Neuron (in vitro differentiated cells): Measurements from ENCODE around the gene TUBB4A.
A peak's percentile ranks its signal among the peaks of the same experiment; 100 is the strongest.
"Not testable (repeated sequence)": the region's sequence is repeated elsewhere in the genome, so short reads cannot be mapped to it uniquely, and the experiment has no call there.

Experiments
- H2AFZ ChIP-seq: one replicate; pipeline ENCODE4 v1.6.1; 2013; ENCODE audit warnings: low read depth, mild to moderate bottlenecking, inconsistent platforms, low read length, moderate library complexity
- H3K27me3 ChIP-seq: one replicate; pipeline ENCODE4 v1.6.1; 2013; ENCODE audit warnings: low read length; ENCODE audit not compliant: insufficient read depth
- H3K36me3 ChIP-seq: one replicate; pipeline ENCODE4 v1.6.1; 2013; ENCODE audit warnings: low read length; ENCODE audit not compliant: insufficient read depth
- H3K4me1 ChIP-seq: one replicate; pipeline ENCODE4 v1.6.1; 2013; ENCODE audit warnings: low read length; ENCODE audit not compliant: insufficient read depth
- H3K4me3 ChIP-seq: 2 replicates; pipeline ENCODE4 v1.5.1; 2013; ENCODE audit warnings: mild to moderate bottlenecking, low read length, moderate library complexity
- H3K9me3 ChIP-seq: one replicate; pipeline ENCODE4 v1.6.1; 2013; ENCODE audit warnings: low read length

Gene TUBB4A

DNA sequence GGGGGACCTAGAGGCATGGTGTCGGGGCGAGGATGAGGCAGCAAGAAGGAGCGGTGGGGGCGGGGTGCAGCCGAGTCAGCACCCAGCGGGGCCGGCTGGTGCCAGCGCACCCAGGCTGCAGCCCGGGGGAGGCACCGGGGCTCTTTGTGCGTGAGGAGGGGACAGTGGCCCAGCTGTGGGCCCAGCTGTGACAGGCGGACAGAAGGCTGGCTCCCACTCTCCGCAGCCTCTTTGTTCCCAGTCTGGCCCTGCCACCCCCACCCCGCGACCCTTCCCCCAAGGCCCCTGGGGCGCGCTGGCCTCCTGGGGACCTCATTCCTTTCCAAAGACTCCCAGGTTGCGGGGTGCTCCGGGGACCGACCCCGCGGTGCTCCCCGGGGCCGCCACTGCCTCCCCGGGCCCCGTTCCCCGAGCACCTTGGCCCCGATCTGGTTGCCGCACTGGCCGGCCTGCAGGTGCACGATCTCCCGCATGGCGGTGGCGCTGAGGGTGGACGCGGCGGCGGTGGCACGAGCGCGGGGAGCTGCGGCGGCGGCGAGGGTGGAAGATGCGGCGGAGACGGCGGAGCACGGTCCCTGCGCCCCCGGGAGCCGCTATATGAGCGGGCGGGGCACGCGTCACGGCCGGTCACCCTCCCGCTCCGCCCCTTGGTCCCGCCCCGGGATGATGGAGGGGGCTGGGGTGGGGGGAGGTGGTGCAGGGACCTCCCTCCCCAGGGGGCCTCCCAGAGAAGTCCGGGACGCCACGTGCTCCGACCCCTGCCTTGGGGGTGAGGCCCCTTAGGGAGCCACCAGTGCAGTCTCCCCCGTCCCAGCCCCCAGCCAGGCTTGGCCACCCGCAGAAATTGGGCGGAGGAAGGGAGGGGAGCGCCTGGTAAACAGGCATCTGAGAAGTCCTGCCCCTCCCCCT lies at the start of gene TUBB4A:
TSS of gene TUBB4A (minus strand) at position 570 of the 909 bp plus-strand sequence. CDS start at position 473, 97 bp downstream.
- peaks cover 7% of the 10 kb centered on the region for H3K4me1 ChIP-seq
- no peaks in the 10 kb centered on the region for H3K36me3 ChIP-seq
- H2AFZ ChIP-seq: no peak within 1 kb of the TSS
- no peaks in the 10 kb centered on the region for H3K9me3 ChIP-seq
- H3K4me3 ChIP-seq: peak within 1 kb of the TSS; percentile 38
- peaks cover 44% of the 10 kb centered on the region for H3K27me3 ChIP-seq

DNA sequence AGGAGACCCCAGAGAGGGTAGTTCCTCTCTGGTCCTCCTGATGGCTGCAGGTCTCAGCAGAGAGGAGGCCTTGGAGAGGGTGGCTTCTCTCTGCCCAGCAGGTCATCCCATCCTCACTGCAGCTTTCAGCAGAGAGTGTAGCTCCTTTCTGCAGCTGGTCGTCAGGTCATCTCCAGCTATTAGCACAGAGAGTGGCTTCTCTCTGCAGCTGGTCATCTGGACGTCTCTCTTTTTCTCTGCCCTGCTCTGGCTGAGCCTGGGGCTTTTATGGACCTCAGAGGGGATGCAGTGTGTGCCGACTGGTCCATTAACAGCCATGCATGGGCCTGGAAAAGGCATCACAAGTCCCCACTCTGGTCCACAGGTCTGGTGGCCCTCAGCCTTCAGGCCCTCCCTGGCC lies 49.0 kb upstream of the TUBB4A start:
- Histone ChIP-seq H3K4me3 (no peak overlapping the region), H3K27me3 (peaks cover 9% of the 10 kb centered on the region), H3K9me3 (no peaks in the 10 kb centered on the region), H2AFZ (no peak overlapping the region), H3K4me1 (no peaks in the 10 kb centered on the region), H3K36me3 (no peaks in the 10 kb centered on the region)

DNA sequence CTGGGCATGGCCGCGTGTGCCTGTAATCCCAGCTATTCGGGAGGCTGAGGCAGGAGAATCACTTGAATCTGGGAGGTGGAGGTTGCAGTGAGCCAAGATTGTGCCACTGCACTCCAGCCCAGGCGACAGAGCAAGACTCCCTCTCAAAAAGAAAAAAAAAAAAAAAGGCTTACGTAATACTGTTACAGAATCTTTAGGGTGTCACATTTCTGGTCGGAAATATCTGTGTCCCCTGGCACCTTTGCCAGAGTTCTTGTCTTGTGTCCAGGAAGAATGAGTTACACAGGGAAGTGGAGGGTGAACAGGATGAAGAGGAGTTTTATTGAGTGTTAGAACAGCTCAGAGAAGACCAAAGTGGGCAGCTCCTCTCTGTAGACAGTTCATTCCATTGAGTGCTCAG lies 48.6 kb upstream of the TUBB4A start:
- H2AFZ ChIP-seq, H3K4me3 ChIP-seq, H3K36me3 ChIP-seq, H3K4me1 ChIP-seq, H3K9me3 ChIP-seq, H3K27me3 ChIP-seq: not testable (repeated sequence)

DNA sequence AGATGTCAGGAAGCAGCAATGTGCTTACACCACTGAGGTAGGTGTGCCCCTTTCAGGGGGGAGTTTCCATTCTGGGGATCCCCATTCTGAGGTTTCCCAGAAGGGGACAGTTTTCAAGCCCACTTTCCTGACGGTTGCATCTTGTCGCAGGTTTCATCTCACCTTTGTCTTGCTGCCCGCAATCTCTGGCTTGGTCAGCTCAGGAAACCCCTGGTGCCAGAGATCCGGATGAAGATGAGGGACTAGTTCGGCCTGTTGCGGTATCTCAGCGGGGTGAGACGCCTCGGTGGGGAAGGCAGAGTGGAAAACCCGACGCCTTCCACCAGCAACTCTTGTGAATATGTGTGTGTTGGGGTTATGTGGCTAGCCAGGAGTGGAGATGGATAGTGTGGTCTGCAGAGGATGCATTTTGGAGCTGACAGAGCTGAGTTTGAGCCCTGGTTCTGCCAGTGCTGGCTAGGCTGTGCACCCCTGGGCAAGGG lies 41.8 kb upstream of the TUBB4A start:
- H3K4me3 ChIP-seq: no peak overlapping the region
- H3K36me3 ChIP-seq: no peaks in the 10 kb centered on the region
- no peaks in the 10 kb centered on the region for H3K4me1 ChIP-seq
- H3K9me3 ChIP-seq: peaks cover 1% of the 10 kb centered on the region
- no peak overlapping the region for H2AFZ ChIP-seq
- H3K27me3 ChIP-seq: no peaks in the 10 kb centered on the region

DNA sequence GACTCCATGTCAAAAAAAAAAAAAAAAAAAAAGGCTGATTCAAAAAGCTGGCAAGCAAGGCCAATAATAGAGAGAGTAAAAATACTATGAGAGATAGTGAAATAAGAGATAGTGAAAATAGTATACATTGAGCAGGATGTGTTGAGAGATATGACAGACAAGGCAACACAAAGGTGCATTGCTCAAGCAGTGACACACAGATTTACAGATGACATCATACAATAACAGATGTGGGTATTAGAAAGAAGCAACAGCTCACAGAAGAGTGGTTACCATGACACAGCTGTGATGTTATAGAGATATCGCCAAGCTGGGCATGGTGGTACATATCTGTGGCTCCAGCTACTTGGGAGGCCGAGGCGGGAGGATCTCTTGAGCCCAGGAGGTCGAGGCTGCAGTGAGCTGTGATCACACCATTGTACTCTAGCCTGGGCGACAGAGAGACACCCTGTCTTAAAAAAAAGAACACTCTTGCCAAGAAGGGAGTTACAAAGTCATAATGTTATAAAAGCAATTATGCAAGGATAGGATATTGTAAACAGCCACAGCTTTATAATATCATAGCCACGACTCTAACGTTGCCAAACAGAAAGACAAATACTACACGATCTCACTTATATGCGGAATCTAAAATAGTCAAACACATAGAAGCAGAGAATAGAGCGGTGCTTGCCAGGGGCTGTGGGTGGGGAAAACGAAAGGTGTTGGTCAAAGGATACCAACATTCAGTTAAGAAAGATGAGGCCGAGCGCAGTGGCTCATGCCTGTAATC lies 39.0 kb upstream of the TUBB4A start:
- Histone ChIP-seq H2AFZ (no peak overlapping the region), H3K4me1 (no peaks in the 10 kb centered on the region), H3K9me3 (peaks cover 3% of the 10 kb centered on the region), H3K4me3 (no peak overlapping the region), H3K27me3 (no peaks in the 10 kb centered on the region), H3K36me3 (no peaks in the 10 kb centered on the region)

DNA sequence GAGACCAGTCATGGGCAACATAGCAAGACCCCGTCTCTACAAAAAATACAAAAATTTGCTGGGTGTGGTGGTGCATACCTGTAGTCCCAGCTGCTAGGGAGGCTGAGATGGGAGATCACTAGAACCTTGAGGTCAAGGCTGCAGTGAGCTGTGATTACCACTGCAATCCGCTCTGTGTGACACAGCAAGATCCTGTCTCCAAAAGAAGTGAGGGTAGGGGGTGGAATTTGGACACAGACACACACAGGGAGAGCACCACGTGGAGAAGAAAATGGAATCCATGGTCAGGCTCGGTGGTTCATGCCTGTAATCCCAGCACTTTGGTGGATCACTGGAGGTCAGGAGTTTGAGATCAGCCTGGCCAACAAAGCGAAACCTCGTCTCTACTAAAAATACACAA lies 37.4 kb upstream of the TUBB4A start:
- Histone ChIP-seq H3K27me3 (no peaks in the 10 kb centered on the region), H3K36me3 (no peaks in the 10 kb centered on the region), H2AFZ (no peak overlapping the region), H3K9me3 (peaks cover 3% of the 10 kb centered on the region), H3K4me1 (no peaks in the 10 kb centered on the region), H3K4me3 (no peak overlapping the region)

DNA sequence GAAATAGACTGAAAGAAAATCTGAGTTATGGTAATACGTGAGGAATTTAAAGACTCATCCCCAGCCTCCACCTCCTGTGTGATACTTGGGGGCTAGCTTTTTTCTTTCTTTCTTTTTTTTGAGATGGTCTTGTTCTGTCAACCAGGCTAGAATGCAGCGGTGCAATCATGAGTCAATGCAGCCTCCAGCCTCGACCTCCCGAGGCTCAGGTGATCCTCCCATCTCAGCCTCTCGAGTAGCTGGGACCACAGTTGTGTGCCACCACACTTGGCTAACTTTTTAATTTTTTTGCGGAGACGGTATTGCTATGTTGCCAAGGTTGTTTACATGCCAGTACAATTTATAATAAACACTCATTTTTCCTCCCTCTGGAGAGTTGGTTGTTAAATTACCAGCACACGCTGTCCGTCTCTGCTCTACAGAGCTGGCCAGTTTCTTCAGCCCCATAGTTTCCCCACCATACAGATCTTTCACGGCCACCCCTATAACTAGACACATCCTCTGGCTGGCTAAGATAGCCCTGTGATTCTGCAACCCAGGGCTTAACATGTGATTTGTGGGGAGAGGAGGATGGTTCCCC lies 33.5 kb upstream of the TUBB4A start:
- no peak overlapping the region for H3K4me3 ChIP-seq
- peaks cover 22% of the 10 kb centered on the region for H3K27me3 ChIP-seq
- H2AFZ ChIP-seq: no peak overlapping the region
- H3K36me3 ChIP-seq: no peaks in the 10 kb centered on the region
- H3K4me1 ChIP-seq: peaks cover 9% of the 10 kb centered on the region
- peaks cover 3% of the 10 kb centered on the region for H3K9me3 ChIP-seq

DNA sequence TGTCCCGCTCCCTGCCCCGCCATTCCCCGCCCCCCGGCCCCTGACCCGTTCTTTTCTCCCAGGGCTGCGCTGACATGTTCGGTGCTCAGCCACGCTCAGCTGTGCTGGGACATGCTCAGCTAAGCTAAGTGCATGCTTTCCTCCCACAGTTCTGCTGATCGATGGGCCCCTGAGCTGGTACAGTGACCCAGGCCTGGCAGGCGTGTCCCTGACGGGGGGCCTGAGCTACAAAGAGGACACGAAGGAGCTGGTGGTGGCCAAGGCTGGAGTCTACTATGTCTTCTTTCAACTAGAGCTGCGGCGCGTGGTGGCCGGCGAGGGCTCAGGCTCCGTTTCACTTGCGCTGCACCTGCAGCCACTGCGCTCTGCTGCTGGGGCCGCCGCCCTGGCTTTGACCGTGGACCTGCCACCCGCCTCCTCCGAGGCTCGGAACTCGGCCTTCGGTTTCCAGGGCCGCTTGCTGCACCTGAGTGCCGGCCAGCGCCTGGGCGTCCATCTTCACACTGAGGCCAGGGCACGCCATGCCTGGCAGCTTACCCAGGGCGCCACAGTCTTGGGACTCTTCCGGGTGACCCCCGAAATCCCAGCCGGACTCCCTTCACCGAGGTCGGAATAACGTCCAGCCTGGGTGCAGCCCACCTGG lies 32.5 kb upstream of the TUBB4A start:
- Histone ChIP-seq H3K4me3 (no peak overlapping the region), H2AFZ (no peak overlapping the region), H3K36me3 (no peaks in the 10 kb centered on the region), H3K27me3 (peaks cover 22% of the 10 kb centered on the region), H3K4me1 (peaks cover 9% of the 10 kb centered on the region), H3K9me3 (peaks cover 2% of the 10 kb centered on the region)

DNA sequence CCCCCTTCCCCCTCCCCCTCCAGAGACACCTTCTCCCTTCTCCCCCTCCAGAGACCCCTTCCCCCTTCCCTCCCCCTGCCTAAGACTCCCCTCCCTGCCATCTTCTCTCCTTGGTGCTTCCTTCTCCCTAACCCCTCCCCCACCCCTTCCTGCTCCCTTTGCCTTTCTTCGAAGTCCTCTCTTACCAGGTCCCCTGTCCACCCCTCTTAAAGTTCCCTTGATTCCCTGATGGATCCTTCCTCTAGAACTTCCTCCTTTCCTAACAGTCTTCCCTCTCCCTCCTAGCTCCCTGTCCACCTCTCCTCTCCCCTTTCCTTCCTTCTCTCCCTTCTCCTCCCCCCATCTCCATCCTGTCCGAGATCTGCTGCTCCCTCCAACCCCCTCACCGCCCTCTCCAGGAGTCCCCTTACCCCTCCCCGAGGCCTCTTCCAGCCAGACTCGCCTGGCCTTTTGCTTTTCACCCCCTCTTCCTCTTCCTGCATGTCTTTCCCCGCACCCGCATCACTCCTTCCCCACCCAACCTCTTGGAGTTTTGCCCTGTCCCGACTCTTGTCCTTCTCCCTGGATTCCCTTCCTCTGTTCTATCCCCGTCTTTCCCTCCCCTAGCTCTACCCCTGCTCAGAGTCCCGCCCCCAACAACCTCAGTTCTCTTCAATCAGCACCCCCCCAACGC lies 31.8 kb upstream of the TUBB4A start:
- H3K4me1 ChIP-seq: peaks cover 9% of the 10 kb centered on the region
- no peak overlapping the region for H2AFZ ChIP-seq
- no peak overlapping the region for H3K4me3 ChIP-seq
- H3K27me3 ChIP-seq: peaks cover 22% of the 10 kb centered on the region
- H3K9me3 ChIP-seq: peaks cover 2% of the 10 kb centered on the region
- H3K36me3 ChIP-seq: no peaks in the 10 kb centered on the region

DNA sequence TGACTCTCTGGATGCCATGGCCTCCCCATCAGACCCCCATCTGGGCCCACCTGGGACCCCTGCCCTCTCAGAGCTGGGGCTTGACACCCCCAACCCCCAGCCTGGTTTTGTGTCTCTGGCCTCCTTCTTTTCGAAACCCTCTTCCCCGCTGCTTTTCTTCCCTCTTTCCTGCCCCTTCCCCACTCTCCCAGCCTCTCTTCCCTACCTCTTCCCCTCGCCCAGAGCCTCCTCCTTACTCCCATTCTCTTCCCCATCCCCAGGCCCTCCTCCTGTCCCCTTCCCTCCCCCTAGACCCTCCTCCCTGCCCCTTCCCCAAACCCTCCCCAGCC lies 30.9 kb upstream of the TUBB4A start:
- Histone ChIP-seq H2AFZ (no peak overlapping the region), H3K4me3 (no peak overlapping the region), H3K4me1 (peaks cover 9% of the 10 kb centered on the region), H3K9me3 (peaks cover 2% of the 10 kb centered on the region), H3K36me3 (no peaks in the 10 kb centered on the region), H3K27me3 (peaks cover 22% of the 10 kb centered on the region)

DNA sequence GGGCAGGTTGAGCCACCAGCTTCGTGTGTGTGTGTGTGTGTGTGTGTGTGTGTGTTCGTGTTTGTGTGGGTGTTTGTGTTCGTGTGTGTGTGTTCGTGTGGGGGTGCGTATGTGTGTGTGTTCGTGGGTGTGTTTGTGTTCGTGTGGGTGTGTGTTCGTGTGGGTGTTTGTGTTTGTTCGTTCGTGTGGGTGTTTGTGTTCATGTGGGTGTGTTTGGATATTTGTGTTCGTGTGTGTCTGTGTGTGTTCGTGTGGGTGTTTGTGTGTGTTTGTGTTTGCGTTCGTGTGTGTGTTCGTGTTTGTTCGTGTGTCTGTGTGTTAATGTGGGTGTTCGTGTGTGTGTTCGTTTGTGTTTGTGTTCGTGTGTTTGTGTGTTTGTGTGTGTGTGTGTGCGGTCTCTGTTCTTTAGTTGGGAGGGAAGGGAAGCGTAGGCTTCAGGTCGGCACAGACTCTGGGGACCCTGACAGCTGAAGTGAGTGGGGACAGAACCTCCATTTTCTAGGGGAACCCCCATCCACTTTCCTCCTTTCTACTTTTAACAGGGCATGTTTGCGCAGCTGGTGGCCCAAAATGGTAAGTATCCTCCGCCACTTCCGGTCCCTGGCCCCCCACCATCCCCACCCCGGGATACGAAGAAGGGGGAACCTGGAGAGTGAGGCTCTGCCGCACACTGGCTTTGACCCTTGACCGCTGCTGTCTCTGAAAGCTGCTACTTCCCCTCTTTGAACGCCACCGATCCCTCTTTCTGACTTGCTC lies 30.3 kb upstream of the TUBB4A start:
- H2AFZ ChIP-seq: no peak overlapping the region
- H3K27me3 ChIP-seq: peaks cover 22% of the 10 kb centered on the region
- no peak overlapping the region for H3K4me3 ChIP-seq
- H3K36me3 ChIP-seq: no peaks in the 10 kb centered on the region
- peaks cover 9% of the 10 kb centered on the region for H3K4me1 ChIP-seq
- peaks cover 2% of the 10 kb centered on the region for H3K9me3 ChIP-seq

DNA sequence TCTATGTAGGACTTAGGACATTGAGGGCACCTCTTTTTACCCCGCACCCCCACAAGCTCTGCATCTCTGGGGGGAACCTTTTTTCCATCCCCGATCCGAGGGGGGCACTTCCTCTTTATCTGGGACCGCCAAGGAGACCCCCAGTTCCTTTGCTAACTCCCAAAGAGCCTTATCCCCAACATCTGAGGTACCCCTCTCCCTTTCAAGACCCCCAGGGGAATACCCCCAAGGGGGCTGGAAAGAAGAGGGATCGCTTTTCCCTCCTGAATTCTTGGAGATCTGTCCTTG lies 29.8 kb upstream of the TUBB4A start:
- peaks cover 22% of the 10 kb centered on the region for H3K27me3 ChIP-seq
- H3K36me3 ChIP-seq: no peaks in the 10 kb centered on the region
- no peak overlapping the region for H3K4me3 ChIP-seq
- no peaks in the 10 kb centered on the region for H3K9me3 ChIP-seq
- peaks cover 9% of the 10 kb centered on the region for H3K4me1 ChIP-seq
- H2AFZ ChIP-seq: no peak overlapping the region
